D721Med (cell line): ENCODE results near the gene ILKAP.

Experiments used
- DNase-seq: peaks from one replicate; pipeline ENCODE4 v3.0.0; 2011; ENCODE audit warnings: low spot score; ENCODE audit not compliant: insufficient read length
- FAIRE-seq: peaks from 2 replicates; lab custom pipeline; 2011; peaks lifted over from hg19 to GRCh38; lab: Jason Lieb, UNC
- TF ChIP-seq, protein P1 (sequence below): IDR thresholded peaks from 2 replicates; pipeline ENCODE4 v1.5.1; 2012; ENCODE audit warnings: mild to moderate bottlenecking, control low read depth; ENCODE audit not compliant: insufficient read depth; ENCODE audit errors: missing control alignments

ILKAP gene

GRCh38 chr2:238132463-238133450 lies 70.7 kb downstream of the ILKAP start:
- TF ChIP-seq, protein P1, sequence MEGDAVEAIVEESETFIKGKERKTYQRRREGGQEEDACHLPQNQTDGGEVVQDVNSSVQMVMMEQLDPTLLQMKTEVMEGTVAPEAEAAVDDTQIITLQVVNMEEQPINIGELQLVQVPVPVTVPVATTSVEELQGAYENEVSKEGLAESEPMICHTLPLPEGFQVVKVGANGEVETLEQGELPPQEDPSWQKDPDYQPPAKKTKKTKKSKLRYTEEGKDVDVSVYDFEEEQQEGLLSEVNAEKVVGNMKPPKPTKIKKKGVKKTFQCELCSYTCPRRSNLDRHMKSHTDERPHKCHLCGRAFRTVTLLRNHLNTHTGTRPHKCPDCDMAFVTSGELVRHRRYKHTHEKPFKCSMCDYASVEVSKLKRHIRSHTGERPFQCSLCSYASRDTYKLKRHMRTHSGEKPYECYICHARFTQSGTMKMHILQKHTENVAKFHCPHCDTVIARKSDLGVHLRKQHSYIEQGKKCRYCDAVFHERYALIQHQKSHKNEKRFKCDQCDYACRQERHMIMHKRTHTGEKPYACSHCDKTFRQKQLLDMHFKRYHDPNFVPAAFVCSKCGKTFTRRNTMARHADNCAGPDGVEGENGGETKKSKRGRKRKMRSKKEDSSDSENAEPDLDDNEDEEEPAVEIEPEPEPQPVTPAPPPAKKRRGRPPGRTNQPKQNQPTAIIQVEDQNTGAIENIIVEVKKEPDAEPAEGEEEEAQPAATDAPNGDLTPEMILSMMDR: no peak
- FAIRE-seq (no peak), DNase-seq (no peak)

- FAIRE-seq: no peak
- DNase-seq: no peak
- TF ChIP-seq, protein P1: no peak
Measured at GRCh38 chr2:238131761-238132462, 71.6 kb downstream of the ILKAP start.

GRCh38 chr2:238130696-238131628 lies 72.5 kb downstream of the ILKAP start:
- no peak for DNase-seq
- TF ChIP-seq, protein P1: no peak

DNA sequence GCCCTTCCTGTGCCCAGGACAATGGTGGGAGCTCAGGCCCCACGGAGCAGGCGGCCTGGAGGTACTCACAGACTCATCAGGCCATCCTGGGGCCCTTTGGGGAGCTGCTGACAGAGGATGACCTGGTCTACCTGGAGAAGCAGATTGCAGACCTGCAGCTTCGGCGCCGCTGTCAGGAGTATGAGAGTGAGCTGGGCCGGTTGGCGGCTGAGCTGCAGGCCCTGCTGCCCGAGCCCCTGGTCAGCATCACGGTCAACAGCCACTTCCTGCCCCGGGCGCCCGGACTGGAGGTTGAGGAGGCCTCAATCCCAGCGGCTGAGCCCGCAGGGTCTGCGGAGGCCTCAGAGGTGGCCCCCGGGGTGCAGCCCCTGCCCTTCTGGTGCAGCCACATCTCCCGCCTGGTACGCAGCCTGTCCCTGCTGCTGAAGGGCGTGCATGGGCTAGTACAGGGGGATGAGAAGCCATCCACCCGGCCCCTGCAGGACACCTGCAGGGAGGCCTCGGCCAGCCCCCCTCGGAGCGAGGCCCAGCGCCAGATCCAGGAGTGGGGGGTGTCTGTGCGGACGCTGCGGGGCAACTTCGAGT lies 73.3 kb downstream of the ILKAP start:
- TF ChIP-seq, protein P1: no peak
- DNase-seq (no peak), FAIRE-seq (no peak)

More at GRCh38 chr2:238130696-238131628, 72.5 kb downstream of the ILKAP start:
- no peak for FAIRE-seq

DNA sequence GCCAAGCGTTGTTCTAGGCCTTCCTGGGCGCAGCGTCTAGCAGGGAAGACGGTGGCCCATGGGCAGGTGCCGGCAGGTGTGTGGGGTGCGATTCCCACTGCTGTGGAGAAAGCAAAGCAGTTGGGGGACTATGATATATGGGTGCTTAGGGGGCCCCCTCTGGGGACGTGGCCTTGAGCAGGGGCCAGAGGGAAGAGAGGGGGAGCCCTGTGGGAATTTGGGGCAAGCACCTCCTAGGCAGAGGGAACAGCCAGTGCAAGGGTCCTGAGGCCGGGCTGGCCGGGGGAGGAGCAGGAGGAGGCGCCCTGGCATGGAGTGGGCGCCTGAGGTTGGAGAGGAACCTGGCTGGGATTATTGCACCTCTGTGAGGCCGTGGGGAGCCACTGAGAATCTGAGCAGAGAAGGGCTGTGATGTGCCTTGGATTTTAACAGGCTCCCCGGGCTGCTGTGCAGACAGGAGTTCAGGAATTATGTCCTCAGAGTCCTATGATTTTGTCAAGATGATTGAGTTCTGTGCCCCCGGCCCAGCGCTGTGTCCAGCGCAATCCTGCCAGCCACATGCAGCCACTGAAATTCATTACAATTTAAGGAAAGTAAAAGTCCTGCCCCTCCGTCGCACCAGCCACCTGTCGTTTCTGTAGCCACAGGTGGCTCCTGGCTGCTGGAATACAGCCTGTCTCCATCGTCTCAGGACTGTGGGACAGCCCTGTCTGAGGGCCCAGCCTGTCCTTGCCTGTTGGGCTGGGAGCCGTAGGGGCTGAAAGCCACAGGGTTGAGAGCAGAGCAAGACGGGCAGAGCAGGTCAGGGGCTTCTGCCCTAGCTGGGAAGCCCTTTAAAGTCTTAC lies 74.1 kb downstream of the ILKAP start:
- no peak for FAIRE-seq
- DNase-seq: no peak
- TF ChIP-seq, protein P1: no peak

DNA sequence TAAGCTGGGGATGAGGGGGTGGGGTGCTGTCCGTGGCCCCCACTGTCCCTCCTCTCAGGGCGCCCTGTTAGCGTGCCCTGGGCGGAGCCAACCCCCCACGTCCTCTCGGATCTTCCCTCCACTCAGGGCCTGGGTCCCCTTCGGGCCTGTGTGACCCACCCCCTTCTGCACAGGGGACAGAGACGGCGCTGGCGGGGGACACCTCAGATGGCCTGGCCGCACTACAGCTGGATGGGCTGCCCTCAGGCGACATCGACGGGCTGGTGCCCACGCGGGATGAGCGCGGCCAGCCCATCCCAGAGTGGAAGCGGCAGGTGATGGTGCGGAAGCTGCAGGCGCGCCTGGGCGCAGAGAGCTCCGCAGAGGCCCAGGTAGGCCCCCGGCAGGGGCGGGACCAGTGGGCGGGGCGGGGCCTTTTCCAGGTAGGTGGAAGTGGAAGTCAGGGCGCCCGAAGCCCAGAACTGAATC lies 74.9 kb downstream of the ILKAP start:
- DNase-seq: no peak
- no peak for FAIRE-seq
- TF ChIP-seq, protein P1: no peak
